HCT116 (cell line): Measurements from ENCODE around the gene NFASC. TPM values are rescaled to one million over a fixed set of nuclear protein-coding genes. Genes with fewer than 3 reads are reported as not detected.

ENCODE experiments used
- ATAC-seq: fragments of 200-7000 bp; cut with Tn5 transposase; 2 replicates; pipeline ENCODE4 v1.9.1; 2020; ENCODE audit warnings: mild to moderate bottlenecking, moderate library complexity
- BruUV-seq: library from RNA; stranded (reverse); fragments of 400-500 nt; replicated peaks from 2 replicates; lab custom pipeline; 2021; lab: Mats Ljungman, UMichigan
- CTCF ChIA-PET: fragments of 300-600 bp; sonication (Branson Sonifier 250); formaldehyde crosslinking; loops from one replicate; lab custom pipeline; 2021; ENCODE audit warnings: antibody characterized with exemption; lab: Charles Lee
- POLR2A ChIA-PET: fragments of 300-600, 350-600 bp; sonication (Branson Sonifier 250); formaldehyde crosslinking; loops from one replicate; lab custom pipeline; 2021; ENCODE audit warnings: antibody characterized with exemption; lab: Charles Lee
- RAD21 ChIA-PET, 2 experiments: fragments of 300-600 bp; sonication (Branson Sonifier 250); formaldehyde crosslinking; loops; one replicate each; lab custom pipeline; 2023; ENCODE audit warnings: low total read pairs in 2 of 2; ENCODE audit not compliant: uncharacterized antibody in 2 of 2, unreplicated experiment in 2 of 2, low non-redundant PET in 1 of 2; lab: Charles Lee
- DNase-seq: peaks from one replicate; pipeline ENCODE4 v3.0.0-alpha.2; 2010; ENCODE audit warnings: low read depth, low spot score
- H2AFZ ChIP-seq: fragments of 200-600 bp; shearing (Covaris generic), sonication (generic); 2 replicates; pipeline ENCODE4 v1.6.1; 2017; ENCODE audit warnings: low read depth, mixed run types, mixed read lengths, antibody characterized with exemption, low read length; ENCODE audit not compliant: poor library complexity, severe bottlenecking
- H3K27ac ChIP-seq: 2 replicates; pipeline ENCODE4 v1.5.1; 2012; ENCODE audit warnings: low read depth, low read length
- H3K27me3 ChIP-seq: fragments of 200-600 bp; sonication (generic); 2 replicates; pipeline ENCODE4 v1.6.1; 2016; ENCODE audit warnings: mixed run types, low read length, mixed read lengths; ENCODE audit not compliant: insufficient read depth
- H3K36me3 ChIP-seq, 2 experiments: fragments of 200-500 bp in 1 of 2; fragments of 200-600 bp in 1 of 2; sonication (Bioruptor generic) in 1 of 2; sonication (generic) in 1 of 2; 2 replicates each; pipeline versions ENCODE4 v1.5.1 to v1.6.1; 2014 to 2016; ENCODE audit warnings: low read length in 2 of 2, inconsistent platforms in 1 of 2, mixed read lengths in 1 of 2, mixed run types in 1 of 2; ENCODE audit not compliant: insufficient read depth in 2 of 2, control insufficient read depth in 1 of 2
- H3K4me1 ChIP-seq, 2 experiments: fragments of 200-600 bp in 1 of 2; sonication (generic) in 1 of 2; 2 replicates each; pipeline versions ENCODE4 v1.5.1 to v1.6.1; 2012 to 2017; ENCODE audit warnings: low read length in 2 of 2, inconsistent platforms in 1 of 2, mild to moderate bottlenecking in 1 of 2, mixed read lengths in 1 of 2, mixed run types in 1 of 2, moderate library complexity in 1 of 2; ENCODE audit not compliant: insufficient read depth in 2 of 2, control insufficient read depth in 1 of 2
- H3K4me2 ChIP-seq: fragments of 200-600 bp; sonication (generic); 2 replicates; pipeline ENCODE4 v1.6.1; 2017; ENCODE audit warnings: mixed run types, low read length, mixed read lengths
- H3K4me3 ChIP-seq, 2 experiments: fragments of 200-600 bp in 1 of 2; sonication (generic) in 1 of 2; replicated peaks in 1 of 2; 2 replicates each; pipeline ENCODE4 v1.5.1; 2011 to 2016; ENCODE audit warnings: low read length in 2 of 2, control low read depth in 1 of 2, low read depth in 1 of 2, mild to moderate bottlenecking in 1 of 2, mixed read lengths in 1 of 2, mixed run types in 1 of 2
- H3K79me2 ChIP-seq: fragments of 200-600 bp; sonication (generic); 2 replicates; pipeline ENCODE4 v1.6.1; 2017; ENCODE audit warnings: mild to moderate bottlenecking, mixed run types, low read length, moderate library complexity, mixed read lengths; ENCODE audit not compliant: insufficient read depth
- H3K9ac ChIP-seq: fragments of 200-600 bp; sonication (generic); 2 replicates; pipeline ENCODE4 v1.6.1; 2016; ENCODE audit warnings: low read length, mixed read lengths
- H3K9me2 ChIP-seq: fragments of 200-600 bp; sonication (generic), shearing (Covaris generic); 2 replicates; pipeline ENCODE4 v1.6.1; 2017; ENCODE audit warnings: mixed run types, mild to moderate bottlenecking, moderate library complexity; ENCODE audit not compliant: insufficient read depth
- H3K9me3 ChIP-seq, 2 experiments: fragments of 200-500 bp in 1 of 2; fragments of 200-600 bp in 1 of 2; sonication (Bioruptor generic) in 1 of 2; sonication (generic) in 1 of 2; 2 replicates each; pipeline ENCODE4 v1.6.1; 2014 to 2017; ENCODE audit warnings: low read length in 2 of 2, mixed read lengths in 2 of 2, inconsistent platforms in 1 of 2, low read depth in 1 of 2, mild to moderate bottlenecking in 1 of 2, mixed run types in 1 of 2, moderate library complexity in 1 of 2; ENCODE audit not compliant: control insufficient read depth in 1 of 2, insufficient read depth in 1 of 2
- H4K20me1 ChIP-seq: fragments of 200-600 bp; sonication (generic), shearing (Covaris generic); 2 replicates; pipeline ENCODE4 v1.6.1; 2017; ENCODE audit warnings: mixed run types, mild to moderate bottlenecking, moderate library complexity; ENCODE audit not compliant: insufficient read depth
- CBX3 ChIP-seq: IDR thresholded peaks from 2 replicates; pipeline ENCODE4 v1.6.1; 2012; ENCODE audit warnings: low read depth
- POLR2AphosphoS5 ChIP-seq: IDR thresholded peaks from 2 replicates; pipeline ENCODE4 v1.6.1; 2011; ENCODE audit warnings: mild to moderate bottlenecking, low read depth, low read length, moderate library complexity
- SRF ChIP-seq: IDR thresholded peaks from 2 replicates; pipeline ENCODE4 v1.6.1; 2012; ENCODE audit warnings: low read depth
- intact Hi-C: fragments of 100-400 bp; cut with micrococcal nuclease; formaldehyde crosslinking; loops from 2 replicates; pipeline ENCODE4 v1.10.0; 2022
- total RNA-seq: library from RNA; stranded (reverse); gene quantifications from one replicate; pipeline ENCODE4 v1.2.1, GENCODE V29; 2021; ENCODE audit not compliant: unreplicated experiment
- TF ChIP-seq, protein P1 (sequence below), 3 experiments: fragments of 200-600 bp in 1 of 3; sonication (generic) in 1 of 3; IDR thresholded peaks in 2 of 3; conservative IDR thresholded peaks in 1 of 3; 2 replicates each; pipeline ENCODE4 v1.5.1; 2012 to 2017; ENCODE audit warnings: low read depth in 2 of 3, low read length in 2 of 3, antibody characterized with exemption in 1 of 3, borderline replicate concordance in 1 of 3, control low read depth in 1 of 3, mild to moderate bottlenecking in 1 of 3, mixed read lengths in 1 of 3, mixed run types in 1 of 3, moderate library complexity in 1 of 3; ENCODE audit not compliant: insufficient read depth in 1 of 3
- TF ChIP-seq, protein P2 (sequence below): IDR thresholded peaks from 2 replicates; pipeline ENCODE4 v1.6.1; 2011; ENCODE audit warnings: mild to moderate bottlenecking, low read length, moderate library complexity; ENCODE audit not compliant: insufficient replicate concordance; ENCODE audit errors: extremely low read depth

NFASC gene
- total RNA-seq, 1 experiment from 2014 or later, result 0.57 TPM

- POLR2A ChIA-PET, result interaction anchor here (0.7 kb wide), 1 partner anchor 18 kb away, joined by 3 read pairs; no protein-coding TSS in a partner anchor
- RAD21 ChIA-PET, result no interaction called here
- TF ChIP-seq, protein P1, sequence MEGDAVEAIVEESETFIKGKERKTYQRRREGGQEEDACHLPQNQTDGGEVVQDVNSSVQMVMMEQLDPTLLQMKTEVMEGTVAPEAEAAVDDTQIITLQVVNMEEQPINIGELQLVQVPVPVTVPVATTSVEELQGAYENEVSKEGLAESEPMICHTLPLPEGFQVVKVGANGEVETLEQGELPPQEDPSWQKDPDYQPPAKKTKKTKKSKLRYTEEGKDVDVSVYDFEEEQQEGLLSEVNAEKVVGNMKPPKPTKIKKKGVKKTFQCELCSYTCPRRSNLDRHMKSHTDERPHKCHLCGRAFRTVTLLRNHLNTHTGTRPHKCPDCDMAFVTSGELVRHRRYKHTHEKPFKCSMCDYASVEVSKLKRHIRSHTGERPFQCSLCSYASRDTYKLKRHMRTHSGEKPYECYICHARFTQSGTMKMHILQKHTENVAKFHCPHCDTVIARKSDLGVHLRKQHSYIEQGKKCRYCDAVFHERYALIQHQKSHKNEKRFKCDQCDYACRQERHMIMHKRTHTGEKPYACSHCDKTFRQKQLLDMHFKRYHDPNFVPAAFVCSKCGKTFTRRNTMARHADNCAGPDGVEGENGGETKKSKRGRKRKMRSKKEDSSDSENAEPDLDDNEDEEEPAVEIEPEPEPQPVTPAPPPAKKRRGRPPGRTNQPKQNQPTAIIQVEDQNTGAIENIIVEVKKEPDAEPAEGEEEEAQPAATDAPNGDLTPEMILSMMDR (IDR thresholded peaks at IDR 0.05 in 2 of 3, conservative IDR thresholded peaks at IDR 0.05 in 1 of 3; ENCODE audit: borderline replicate concordance in 1 of 3, insufficient read depth in 1 of 3, low read depth in 2 of 3, low read length in 2 of 3), result no peak
- TF ChIP-seq POLR2AphosphoS5 (no peak), SRF (no peak), CBX3 (no peak)
- TF ChIP-seq, protein P2, sequence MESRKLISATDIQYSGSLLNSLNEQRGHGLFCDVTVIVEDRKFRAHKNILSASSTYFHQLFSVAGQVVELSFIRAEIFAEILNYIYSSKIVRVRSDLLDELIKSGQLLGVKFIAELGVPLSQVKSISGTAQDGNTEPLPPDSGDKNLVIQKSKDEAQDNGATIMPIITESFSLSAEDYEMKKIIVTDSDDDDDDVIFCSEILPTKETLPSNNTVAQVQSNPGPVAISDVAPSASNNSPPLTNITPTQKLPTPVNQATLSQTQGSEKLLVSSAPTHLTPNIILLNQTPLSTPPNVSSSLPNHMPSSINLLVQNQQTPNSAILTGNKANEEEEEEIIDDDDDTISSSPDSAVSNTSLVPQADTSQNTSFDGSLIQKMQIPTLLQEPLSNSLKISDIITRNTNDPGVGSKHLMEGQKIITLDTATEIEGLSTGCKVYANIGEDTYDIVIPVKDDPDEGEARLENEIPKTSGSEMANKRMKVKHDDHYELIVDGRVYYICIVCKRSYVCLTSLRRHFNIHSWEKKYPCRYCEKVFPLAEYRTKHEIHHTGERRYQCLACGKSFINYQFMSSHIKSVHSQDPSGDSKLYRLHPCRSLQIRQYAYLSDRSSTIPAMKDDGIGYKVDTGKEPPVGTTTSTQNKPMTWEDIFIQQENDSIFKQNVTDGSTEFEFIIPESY, result no peak
- Histone ChIP-seq H2AFZ (no peak overlapping the region), H3K36me3 (no peaks in the 10 kb centered on the region), H3K4me1 (no peaks in the 10 kb centered on the region), H3K4me2 (no peak overlapping the region), H4K20me1 (no peaks in the 10 kb centered on the region), H3K27me3 (peaks cover 43% of the 10 kb centered on the region), H3K27ac (no peak overlapping the region), H3K79me2 (no peaks in the 10 kb centered on the region), H3K9ac (no peak overlapping the region), H3K4me3 (no peak overlapping the region), H3K9me3 (no peaks in the 10 kb centered on the region), H3K9me2 (no peaks in the 10 kb centered on the region)
- ATAC-seq (no peak), DNase-seq (no peak)
- CTCF ChIA-PET, result no interaction called here
- intact Hi-C loops, result no loop called here
- no TSS peak for BruUV-seq
These were observed 34.9 kb upstream of the NFASC start for GRCh38 chr1:204835737-204836136.
